HG03139 (cell line): ENCODE data around the gene LAMA4.

Source experiments
- ATAC-seq: cut with Tn5 transposase; IDR thresholded peaks from one replicate; pipeline ENCODE4 v1.9.1; 2021; ENCODE audit not compliant: unreplicated experiment

The LAMA4 gene

DNA sequence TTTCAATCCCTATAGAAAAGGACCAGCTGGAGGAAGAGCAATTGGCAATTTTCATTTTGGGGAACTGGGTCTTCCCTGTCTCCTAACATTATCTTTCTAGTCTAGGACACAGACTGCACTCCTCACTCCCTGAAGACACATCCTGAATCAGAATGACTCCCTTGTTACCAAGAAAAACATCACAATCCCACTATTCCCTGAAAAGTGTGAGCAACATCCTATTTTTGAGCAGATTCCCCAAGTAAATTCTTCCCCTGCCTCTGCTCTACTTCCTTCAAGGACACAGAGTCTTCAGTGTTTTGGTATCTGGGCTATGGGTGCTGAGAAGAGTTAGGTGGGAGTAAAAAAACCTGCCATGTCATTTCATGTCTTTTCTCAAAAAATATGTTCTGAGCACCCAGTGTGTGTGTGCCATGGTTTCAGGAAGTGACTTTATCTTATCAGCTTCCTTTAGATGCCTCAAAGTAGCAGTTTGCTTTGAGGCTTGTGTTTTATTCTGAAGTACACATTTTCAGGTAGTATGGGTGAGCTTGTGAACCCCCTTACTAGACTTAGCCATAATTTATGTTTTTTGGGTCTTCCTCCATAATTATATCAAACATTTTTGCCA is 12.4 kb downstream of the LAMA4 start:
- no peak for ATAC-seq

DNA sequence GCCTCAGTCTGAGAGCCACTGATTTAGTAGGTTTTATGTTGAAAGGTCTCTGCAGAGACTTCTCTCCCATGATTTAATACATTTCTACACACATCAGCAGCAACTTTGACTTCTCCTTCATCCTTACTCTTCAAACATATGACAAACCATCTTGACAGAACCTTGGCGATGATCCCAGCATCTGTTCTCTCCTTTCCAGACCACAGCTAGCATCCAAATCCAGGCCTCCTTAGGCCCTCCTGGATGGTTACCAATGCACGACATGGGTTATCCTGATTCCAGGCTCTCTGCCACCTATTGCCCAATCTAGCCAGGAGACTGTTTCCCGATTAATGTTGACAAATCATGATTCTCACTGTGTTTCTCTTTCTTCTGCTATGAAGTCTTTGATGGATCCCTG is 16.8 kb downstream of the LAMA4 start:
- ATAC-seq, result no peak

DNA sequence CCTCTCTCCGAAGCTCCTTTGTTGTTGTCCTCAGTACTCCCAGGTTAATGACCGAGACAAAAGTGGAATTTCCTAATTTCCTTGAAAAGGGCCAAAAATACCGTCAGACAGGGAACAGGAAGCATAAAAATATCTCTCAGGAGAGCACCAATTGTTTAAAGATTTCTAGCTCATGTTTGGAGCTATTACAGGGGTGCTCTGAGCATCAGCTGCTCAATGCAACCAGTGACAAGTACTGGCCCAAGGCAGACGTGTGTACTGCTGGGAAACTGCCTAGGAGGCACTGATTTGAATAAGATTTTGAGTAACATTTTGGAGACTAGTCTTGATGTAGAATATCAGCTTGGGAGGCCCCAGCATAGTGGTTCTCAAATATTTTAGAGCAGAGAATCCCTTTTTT is 17.3 kb downstream of the LAMA4 start:
- no peak for ATAC-seq

DNA sequence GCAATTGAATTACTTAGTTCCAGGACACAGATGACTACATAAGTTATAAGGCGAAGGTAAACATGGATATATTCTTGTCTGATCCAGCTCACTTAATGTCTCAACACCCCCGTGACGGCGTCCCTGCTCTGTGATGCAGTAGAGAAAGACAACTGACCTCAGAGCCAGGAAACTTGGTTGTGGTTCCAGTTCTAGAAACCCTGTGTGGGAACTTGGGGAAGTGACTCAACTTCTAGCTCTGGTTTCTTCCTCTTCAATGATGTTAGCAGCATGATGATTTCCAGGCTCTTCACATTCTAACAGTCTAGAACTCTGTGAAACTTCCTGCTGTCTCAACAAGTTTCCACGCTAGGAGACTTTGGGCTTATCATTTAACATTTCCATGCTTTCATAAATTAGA is 18.4 kb downstream of the LAMA4 start:
- ATAC-seq, result no peak

DNA sequence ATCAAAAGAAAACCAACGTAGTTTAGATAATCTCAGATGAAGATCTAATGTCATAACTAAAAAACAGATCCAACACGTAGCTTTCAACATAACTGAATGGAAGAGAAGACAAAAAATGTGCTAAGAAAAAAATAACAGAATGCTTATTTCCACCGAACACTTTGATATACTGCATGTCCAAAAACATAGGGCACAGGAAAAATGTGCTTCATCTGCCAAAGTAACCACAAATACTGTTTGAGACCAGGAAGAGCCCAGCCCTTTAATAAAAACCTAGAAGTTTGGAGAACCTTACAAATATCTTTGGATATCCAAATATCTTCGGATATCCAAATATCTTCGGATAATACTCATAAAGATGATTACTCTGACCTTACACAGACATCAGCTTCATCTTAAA is 19.8 kb downstream of the LAMA4 start:
- ATAC-seq, result no peak

DNA sequence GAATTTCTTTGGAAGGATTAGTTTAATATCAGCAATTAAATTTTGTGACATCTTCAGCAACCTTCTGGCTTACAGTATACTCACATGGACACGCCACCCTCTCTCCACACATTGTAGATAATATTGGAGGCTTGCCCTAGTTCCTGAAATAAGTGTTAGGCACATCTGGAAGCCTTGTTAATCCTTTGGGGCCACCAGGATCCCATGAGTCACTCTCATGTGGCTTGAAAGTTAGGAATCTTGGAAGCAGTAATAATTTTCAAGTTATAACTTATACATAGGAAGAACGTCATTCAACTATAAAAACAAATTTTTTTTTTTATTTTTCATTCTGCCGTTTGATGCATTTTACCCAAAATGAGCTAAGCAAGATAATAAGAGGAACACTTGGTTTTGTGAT is 20.5 kb downstream of the LAMA4 start:
- no peak for ATAC-seq

DNA sequence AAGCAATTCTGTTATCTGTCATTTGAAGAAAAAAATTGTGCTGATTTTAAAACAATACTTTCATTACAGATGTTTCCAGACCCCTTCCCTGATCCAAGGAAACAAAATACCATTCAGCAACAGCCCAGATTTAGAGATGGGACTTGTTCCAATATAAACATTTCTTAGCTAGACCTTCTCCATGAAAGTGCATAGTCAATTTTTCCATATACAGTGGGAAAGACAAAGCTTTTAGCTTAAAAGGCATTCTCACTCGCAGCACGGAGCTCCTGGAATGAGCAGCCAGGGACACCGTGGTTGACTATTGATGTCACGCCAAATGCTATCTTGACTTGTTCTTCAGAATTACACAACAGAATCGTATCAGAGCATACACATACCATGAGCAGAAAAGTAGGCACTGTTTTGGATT is 21.5 kb downstream of the LAMA4 start:
- ATAC-seq, result no peak

DNA sequence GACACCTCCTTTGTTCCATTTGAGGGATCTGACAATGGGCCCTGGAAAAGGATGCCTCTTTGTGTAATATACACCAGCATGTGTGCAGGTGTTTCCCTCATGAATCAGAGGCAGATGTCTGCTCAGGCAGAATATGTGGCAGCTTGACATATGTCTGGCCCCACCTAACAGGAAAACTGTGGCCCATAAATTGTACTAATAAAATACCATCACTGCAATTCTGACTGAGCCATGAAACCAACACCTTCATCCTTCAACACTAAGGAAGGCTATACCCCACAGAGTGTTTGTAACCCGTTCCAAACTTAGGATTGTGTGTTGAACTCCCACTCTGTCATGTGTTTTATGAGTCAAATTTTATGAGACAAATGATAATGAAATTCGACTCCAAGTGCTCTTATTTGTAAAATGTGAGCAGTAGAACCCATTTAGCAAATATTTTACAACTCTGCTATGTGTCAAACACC is 22.7 kb downstream of the LAMA4 start:
- no peak for ATAC-seq

DNA sequence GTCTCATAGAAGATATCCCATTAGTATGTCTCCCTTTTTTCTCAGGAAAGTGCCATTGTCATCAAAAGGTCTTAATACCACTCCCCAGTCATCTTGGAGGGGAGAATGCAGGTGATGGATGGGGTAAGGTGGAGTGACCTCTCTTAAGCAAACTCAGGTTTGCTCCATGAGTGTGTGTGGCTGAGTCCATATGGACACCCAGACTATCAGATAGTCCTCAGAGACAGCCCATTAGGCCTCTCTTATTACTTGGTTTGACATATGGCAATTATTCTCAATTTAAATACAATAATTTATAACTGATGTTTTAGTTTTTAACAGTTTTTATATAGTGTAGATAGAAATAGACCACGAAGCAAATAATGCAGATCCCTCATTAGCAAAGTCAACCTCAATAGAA is 23.2 kb downstream of the LAMA4 start:
- ATAC-seq, result no peak

DNA sequence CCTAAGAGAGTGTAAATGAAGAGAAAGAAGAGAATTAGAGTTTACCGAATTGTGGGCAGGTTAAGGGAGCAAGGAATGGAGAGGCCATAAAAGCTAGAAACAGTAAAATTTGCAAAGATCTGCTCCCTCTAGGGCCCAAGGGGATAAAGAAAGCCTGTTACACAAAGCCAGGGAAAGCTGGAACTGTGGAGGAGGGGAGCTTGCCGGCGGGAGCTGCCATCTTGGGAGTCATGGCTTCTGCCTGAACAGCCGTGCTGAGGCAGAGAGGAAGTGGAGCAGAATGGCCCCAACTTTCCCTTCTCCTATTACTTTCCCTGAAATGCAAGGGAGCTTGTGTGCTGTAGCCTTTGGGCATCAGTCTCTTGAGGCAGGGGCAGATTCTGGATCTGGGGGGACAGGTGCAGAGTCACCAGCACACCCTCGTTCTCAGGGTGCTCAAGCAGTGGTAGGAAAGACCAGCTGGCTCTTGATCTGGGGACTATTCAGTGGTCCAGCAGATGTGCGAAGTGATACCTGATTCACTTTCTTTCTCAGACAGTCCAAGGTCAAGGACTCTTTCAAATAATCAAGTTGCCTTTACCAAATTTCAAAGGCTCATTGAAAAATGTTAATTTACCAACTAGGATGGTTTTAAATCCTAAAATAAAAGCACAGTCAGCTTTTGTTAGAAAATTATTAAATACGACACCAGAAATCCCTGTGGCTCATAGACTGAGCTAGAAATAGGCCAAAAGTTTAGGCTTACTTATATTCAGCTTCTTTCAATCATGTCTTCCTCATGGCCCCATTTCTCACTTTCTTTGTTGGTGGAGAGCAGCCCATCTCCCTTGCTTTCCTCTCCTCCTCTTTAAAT is 25.7 kb downstream of the LAMA4 start:
- ATAC-seq, result no peak

DNA sequence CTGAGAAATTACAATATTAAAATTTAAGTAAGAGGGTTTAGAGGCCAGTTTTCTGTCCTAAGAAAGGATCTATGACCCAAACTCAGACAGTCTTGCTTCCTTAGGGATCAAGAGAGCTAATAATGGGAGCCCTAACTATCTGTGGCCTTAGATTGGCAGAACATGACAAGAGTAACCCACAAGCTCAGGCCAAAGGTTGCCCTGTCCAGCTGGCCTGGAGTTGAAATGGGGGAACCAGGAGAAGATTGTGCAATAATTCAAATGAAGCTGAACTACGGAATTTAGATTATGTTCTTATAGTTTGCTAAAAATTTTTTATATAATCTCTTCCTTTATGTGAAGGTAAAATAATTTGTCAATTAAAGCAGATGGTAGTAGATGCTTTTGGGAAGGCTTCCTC is 26.4 kb downstream of the LAMA4 start:
- ATAC-seq, result no peak

DNA sequence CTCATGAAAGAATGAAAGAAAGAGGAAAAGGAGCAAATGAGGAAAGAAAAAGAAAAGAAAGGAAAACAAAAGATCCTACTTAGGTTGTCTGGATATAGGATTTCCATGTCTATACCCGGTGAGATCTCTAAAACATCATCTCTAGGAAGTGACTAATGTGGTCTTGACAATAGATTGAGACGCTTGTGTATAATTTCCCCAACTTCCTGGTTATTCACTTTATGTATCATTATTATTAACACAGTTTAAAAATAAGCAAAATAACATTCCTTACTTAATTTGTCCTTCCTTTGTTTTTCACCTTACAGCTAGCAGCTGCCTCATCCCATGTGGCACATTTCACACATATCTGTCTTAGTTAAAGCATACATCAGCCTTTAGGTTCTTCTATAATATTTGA is 27.0 kb downstream of the LAMA4 start:
- no peak for ATAC-seq

DNA sequence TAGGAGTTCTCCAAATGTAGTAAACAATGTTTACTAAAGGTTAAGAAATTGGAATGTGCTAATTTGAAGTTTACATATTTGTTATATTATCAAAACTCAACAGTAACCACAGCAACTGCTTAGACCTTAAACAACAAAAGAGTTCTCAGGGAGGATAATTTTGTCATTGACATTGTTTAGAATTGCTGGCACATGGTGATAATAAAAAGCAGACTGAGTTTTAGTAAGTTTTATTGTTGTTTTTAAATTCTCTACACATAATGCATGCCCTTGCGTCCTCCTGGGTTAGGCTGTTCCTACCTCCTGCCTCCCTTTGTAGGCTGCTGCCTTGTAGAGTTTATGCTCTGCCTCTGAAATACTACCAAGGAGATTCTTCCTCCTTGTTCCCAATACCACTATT is 28.7 kb downstream of the LAMA4 start:
- ATAC-seq, result no peak

DNA sequence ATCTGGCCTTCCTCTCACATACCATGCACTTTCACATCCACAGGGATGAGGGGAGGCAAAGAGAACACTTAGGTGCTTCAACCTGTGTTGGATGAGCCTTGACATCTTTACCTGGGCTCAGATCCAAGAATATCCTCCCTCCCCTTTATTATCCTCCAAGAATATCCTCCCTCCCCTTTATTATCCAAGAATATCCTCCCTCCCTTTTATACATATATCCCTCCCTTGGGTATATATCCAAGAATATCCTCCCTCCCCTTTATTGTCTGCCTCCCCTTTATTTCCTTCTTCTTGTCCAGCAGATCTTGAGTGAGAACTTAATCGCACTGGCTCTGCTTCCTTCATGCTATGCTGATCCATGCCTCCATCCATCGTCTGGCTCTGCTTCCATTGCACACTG is 30.3 kb downstream of the LAMA4 start:
- ATAC-seq, result no peak

DNA sequence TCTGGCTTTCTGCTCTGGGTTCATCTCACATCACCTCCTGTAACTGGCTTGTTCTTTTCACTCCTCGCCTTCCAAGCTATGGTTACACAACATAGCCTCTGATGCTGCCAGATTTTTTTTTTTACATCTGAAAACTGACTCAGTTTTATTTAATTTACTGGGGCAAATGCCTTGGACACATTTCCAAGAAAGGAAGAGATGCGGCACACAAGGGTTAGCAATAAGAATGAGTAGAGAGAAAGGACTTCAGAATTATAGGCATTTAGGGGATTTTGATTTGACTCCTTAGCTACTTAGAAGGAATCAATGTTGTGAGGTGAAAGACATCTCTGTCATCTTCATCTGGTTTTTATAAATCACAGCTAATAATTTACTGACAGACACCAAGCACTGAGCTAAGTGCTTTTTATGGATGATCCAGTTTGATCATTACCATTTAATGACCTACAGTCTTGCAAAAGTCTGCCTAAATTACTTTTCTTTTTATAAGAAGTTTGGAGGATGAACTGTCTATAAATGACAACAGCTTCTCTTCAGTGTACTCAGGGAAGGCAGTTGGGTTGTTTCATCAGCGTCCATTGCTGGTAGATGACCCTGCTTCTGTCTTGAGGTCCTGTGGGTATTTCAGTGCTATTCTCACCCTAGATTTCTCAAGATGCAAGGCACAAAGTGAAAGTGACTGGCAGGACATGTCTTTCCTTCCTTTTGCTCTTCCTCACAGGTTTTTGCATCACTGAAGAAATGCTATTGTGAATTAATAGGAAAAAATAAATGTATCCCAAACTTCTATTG is 31.1 kb downstream of the LAMA4 start:
- no peak for ATAC-seq

DNA sequence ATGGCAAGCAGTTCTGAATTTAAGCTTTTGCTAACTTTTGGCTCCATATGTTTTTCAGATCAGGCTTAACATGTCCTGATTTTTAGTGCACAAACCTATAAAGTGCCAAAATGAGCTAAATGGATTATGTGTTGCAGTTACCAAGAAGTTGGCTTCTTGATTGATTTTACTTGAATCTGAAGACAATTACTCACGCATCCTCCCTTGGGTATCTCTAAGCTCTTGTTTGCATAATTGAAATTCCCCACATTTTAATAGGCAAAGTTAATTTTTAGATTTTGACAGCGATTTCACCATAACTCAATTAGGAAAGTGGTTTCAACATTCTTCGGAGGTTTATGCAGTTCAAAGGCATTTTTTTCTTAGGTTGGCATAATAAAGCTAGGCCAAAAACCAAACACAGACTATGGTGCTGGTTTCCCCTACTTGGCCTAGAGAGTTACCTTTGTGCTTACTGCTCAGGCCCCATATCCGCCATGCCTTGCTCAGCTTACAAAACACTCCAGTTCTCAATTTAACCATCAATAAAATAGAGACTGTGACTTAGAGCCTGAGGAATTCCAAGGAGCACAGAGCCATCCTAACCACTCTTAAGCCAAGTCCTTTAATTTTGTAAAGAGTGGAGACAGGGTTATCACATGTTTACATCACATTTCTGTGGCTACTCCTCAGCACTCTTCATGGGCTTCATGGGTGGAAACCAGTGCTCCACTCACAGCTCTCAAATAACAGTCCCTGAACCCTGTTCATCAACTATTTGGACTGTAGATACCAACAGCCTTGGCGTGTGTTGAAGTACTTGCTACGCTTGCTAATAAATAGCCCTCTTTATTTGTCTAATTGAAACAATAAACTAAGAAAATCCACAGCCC is 32.1 kb downstream of the LAMA4 start:
- ATAC-seq, result no peak

DNA sequence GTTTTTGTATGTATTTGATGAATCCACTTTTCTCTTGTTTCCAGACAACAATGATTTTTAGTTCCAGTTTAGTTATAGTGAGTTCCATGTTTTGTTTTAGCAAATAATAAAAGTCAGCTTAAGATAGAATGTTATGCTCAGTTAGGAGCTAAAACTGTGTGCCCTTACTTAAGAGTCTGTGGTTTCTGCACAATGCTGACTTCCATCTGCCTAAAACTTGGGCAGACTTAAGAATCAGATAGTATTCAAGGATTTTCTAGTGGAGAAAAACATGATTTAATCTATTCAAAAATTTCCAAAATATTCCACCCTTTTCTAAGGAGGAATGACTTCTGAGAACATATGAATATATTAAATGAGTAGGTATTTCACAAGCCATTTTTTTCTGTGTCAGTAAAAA is 32.8 kb downstream of the LAMA4 start:
- ATAC-seq, result no peak

DNA sequence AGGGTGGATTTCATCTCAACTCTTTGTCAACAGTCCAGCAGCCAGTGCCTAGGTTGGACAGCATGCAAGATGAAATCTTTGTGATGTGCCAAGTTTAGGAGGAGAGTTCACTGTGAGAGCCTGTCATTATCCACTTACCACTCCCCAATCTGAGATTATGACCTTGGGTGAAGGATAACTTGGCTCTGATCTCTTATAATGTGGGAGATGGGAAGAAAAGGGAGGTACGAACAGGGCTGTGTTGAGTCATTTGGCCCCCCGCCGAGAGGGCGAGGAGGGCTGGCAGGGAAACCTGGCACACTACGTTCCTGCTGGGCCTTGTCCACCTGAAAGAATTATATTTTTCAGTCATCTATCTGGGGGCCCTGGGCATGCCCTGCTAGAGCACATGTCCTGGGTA is 35.8 kb downstream of the LAMA4 start:
- no peak for ATAC-seq

DNA sequence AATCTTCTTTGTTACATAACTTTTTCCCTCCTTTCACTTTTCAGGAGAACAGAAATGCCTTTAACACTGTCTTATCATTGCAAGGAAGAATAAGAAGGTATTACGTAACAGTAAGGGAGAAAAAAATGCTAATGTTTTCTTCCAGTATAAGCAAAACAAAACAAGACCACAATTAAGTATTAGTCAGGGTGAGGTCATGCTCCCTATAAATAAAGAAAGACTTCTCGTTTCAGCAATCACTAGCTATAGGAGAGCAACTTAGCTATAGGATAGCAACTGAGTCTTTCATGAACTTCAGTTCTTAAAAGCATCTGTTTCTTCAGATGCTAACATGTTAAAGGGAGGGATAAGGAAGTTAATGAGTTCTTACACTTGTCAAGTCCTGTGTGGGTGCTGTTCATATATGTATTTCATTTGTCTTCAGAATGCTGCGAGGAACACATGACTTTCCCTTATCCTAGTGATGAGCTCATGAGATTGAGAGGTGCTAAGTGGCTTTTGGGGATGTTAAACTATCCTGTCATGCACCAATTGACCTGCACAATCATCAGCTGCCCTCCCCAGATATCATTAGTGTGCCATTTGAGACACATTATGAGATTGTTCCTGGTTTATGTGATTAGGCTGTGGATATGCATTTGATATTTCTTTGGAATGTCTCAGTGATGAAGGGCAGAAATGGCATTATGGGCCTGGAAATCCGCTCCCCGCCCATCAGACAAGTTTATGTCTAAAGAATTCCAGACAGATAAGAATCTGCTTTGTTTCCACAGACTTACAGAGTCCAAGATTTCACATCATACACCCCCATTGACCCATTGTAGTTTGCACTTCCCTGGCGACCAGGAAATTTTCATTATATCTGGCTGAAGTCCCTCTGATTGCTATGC is 37.5 kb downstream of the LAMA4 start:
- ATAC-seq, result no peak
